Measurements from ENCODE around the gene FXYD5. TPM values are rescaled to one million over a fixed set of nuclear protein-coding genes. Genes with fewer than 3 reads are reported as not detected.

FXYD5 gene
- total RNA-seq, 1 experiment from 2014 or later, result 100 TPM

GRCh38 chr19:35143818-35144217 is 10.7 kb upstream of the FXYD5 start:
- Histone ChIP-seq H3K9ac (ENCODE audit: extremely low read depth, insufficient read length, low read length) (no peak overlapping the region), H2AFZ (ENCODE audit: low read length) (no peak overlapping the region), H2BK15ac (ENCODE audit: low read depth, low read length) (no peak overlapping the region), H3K23me2 (ENCODE audit: insufficient read length, low read depth, low read length, poor library complexity, severe bottlenecking) (peaks cover 24% of the 10 kb centered on the region), H3K79me2 (ENCODE audit: insufficient read depth, low read length) (no peaks in the 10 kb centered on the region), H2AK5ac (ENCODE audit: insufficient read length, low read length) (no peak overlapping the region), H2BK120ac (ENCODE audit: low read depth, low read length, poor library complexity, severe bottlenecking) (no peak overlapping the region), H4K20me1 (ENCODE audit: control insufficient read depth, insufficient read depth, insufficient read length) (no peaks in the 10 kb centered on the region), H3K27ac (ENCODE audit: insufficient read length, low read depth, low read length) (no peak overlapping the region), H4K91ac (ENCODE audit: insufficient read length, low read depth, low read length) (no peak overlapping the region), H3K18ac (ENCODE audit: insufficient read length, low read depth, low read length) (no peak overlapping the region), H3K4me1 (ENCODE audit: insufficient read depth, low read length) (peaks cover 2% of the 10 kb centered on the region; the same call in 1 of the 2 replicates), H3K4ac (ENCODE audit: low read depth, low read length) (no peak overlapping the region), H3K23ac (ENCODE audit: insufficient read length, low read depth, low read length) (no peak overlapping the region), H2BK5ac (ENCODE audit: insufficient read length, low read length) (no peak overlapping the region), H3K14ac (ENCODE audit: insufficient read depth, low read length) (no peak overlapping the region), H3K79me1 (ENCODE audit: insufficient read depth, low read depth, low read length, poor library complexity, severe bottlenecking) (no peaks in the 10 kb centered on the region), H3K56ac (ENCODE audit: insufficient read length, low read depth, low read length) (no peak overlapping the region), H3K4me2 (ENCODE audit: insufficient read depth, insufficient read length, low read length) (peak overlapping the region; percentile 49), H2BK20ac (ENCODE audit: low read depth, low read length, poor library complexity, severe bottlenecking) (no peak overlapping the region), H3K9me3 (ENCODE audit: control insufficient read depth, low read depth, low read length) (no peaks in the 10 kb centered on the region), H4K8ac (replicated peaks; ENCODE audit: insufficient read length, low read depth, low read length) (no peak overlapping the region), H4K5ac (ENCODE audit: insufficient read length, low read depth, low read length) (no peak overlapping the region), H3K27me3 (ENCODE audit: insufficient read depth, low read length) (no peaks in the 10 kb centered on the region; the same call in 1 of the 2 replicates), H3T11ph (ENCODE audit: low read length) (no peak overlapping the region), H2BK12ac (ENCODE audit: insufficient read length, low read depth, low read length) (no peak overlapping the region)
- Mint-ChIP-seq H3K27me3 (ENCODE audit: low read depth) (peaks cover 43% of the 10 kb centered on the region), H3K27ac (no peak overlapping the region), H3K36me3 (ENCODE audit: insufficient read depth in 1 of 3, low read depth in 3 of 3) (peaks cover 5 to 10% (median 5%) of the 10 kb centered on the region in 3 experiments; a peak in 5 of 7 replicates), H3K9me3 (no peaks in the 10 kb centered on the region), H3K4me1 (peaks cover 39 to 49% of the 10 kb centered on the region in 2 experiments), H3K4me3 (peak overlapping the region; percentile 61 to 62)
- DNase-seq, result no peak
- WGBS (ENCODE audit: extremely low coverage, insufficient read length, low lambda C conversion rate), result no CpG with 5 or more reads among the region's 3 CpGs
- no peak for TF ChIP-seq CTCF (conservative IDR thresholded peaks at IDR 0.05)
